ENCODE results near the gene DUSP8. TPM values are rescaled to one million over a fixed set of nuclear protein-coding genes. Genes with fewer than 3 reads are reported as not detected.
"Not testable (repeated sequence)": the region's sequence is repeated elsewhere in the genome, so short reads cannot be mapped to it uniquely, and the experiment has no call there.

Gene DUSP8
- total RNA-seq, 2 experiments from 2014 or later = 83.9 to 91.2 TPM

DNA sequence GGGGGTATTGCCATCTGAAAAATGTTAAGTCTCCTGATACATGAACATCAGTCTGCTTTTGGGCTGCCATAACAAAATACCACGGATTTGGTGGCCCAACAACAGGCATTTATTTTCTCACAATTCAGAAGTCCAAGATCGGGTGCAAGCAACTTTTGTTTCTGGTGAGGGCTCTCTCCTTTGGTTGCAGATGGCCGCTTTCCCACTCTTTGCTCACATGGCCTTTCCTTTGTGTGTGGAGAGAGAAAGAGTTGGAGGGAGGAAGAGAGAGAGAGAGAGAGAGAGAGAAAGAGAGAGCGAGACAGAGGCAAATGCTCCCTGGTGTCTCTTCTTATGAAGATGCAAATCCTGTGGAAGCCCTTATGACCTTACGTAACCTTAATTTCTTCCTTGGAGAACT, 28.6 kb upstream of the DUSP8 start:
- H3K36me3 ChIP-seq (ENCODE audit: insufficient read depth, low read length) = no peaks in the 10 kb centered on the region
- ATAC-seq (ENCODE audit: poor library complexity) (no peak), DNase-seq (no peak)
- intact Hi-C loops (cut with DNase I, micrococcal nuclease) = no loop called here
- no peak overlapping the region for H3K4me3 ChIP-seq (ENCODE audit: low read length)
- Mint-ChIP-seq H3K27me3 (peaks cover 51% of the 10 kb centered on the region), H3K36me3 (ENCODE audit: low read depth) (no peaks in the 10 kb centered on the region), H3K9me3 (no peaks in the 10 kb centered on the region), H3K4me3 (no peak overlapping the region), H3K4me1 (ENCODE audit: low read depth) (peaks cover 8% of the 10 kb centered on the region), H3K27ac (no peak overlapping the region)
- TF ChIP-seq, protein P1, sequence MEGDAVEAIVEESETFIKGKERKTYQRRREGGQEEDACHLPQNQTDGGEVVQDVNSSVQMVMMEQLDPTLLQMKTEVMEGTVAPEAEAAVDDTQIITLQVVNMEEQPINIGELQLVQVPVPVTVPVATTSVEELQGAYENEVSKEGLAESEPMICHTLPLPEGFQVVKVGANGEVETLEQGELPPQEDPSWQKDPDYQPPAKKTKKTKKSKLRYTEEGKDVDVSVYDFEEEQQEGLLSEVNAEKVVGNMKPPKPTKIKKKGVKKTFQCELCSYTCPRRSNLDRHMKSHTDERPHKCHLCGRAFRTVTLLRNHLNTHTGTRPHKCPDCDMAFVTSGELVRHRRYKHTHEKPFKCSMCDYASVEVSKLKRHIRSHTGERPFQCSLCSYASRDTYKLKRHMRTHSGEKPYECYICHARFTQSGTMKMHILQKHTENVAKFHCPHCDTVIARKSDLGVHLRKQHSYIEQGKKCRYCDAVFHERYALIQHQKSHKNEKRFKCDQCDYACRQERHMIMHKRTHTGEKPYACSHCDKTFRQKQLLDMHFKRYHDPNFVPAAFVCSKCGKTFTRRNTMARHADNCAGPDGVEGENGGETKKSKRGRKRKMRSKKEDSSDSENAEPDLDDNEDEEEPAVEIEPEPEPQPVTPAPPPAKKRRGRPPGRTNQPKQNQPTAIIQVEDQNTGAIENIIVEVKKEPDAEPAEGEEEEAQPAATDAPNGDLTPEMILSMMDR (IDR thresholded peaks at IDR 0.05) = no peak
- ChIA-PET POLR2A (no interaction called here), CTCF (no interaction called here)
- H3K27ac ChIP-seq (ENCODE audit: low read depth in 1 of 2, low read length in 2 of 2) = no peak overlapping the region
- H3K4me1 ChIP-seq (ENCODE audit: insufficient read depth, low read length) = peaks cover 9% of the 10 kb centered on the region
- H3K9me3 ChIP-seq (ENCODE audit: control insufficient read depth in 1 of 2, insufficient read depth in 1 of 2, low read length in 2 of 2) = no peaks in the 10 kb centered on the region
- peaks cover 4 to 13% of the 10 kb centered on the region in 2 experiments for H3K27me3 ChIP-seq (ENCODE audit: control insufficient read depth in 1 of 2, insufficient read depth in 2 of 2, low read length in 2 of 2)

DNA sequence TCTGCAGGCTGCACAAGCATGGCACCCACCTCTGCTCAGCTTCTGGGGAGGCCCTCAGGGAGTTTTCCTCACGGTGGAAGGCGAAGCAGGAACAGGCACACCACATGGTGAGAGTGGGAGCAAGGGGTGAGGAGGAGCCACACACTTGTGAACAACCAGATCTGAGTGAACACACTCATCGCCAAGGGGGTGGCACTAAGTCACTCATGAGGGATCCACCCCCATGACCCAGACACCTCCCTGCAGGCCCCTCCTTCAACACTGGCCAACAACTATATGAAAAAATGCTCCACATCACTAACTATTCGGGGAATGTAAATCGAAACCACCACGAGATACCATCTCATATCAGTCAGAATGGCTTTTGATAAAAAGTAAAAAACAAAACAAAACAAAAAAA, 26.7 kb upstream of the DUSP8 start:
- Mint-ChIP-seq H3K27me3 (peaks cover 60% of the 10 kb centered on the region), H3K9me3 (no peaks in the 10 kb centered on the region), H3K36me3 (ENCODE audit: low read depth) (no peaks in the 10 kb centered on the region), H3K27ac (no peak overlapping the region), H3K4me1 (ENCODE audit: low read depth) (peaks cover 13% of the 10 kb centered on the region), H3K4me3 (no peak overlapping the region)
- H3K4me1 ChIP-seq (ENCODE audit: insufficient read depth, low read length) = peaks cover 7% of the 10 kb centered on the region
- peak; percentile 26 for ATAC-seq (ENCODE audit: poor library complexity)
- H3K36me3 ChIP-seq (ENCODE audit: insufficient read depth, low read length) = no peaks in the 10 kb centered on the region
- peaks cover 4 to 10% of the 10 kb centered on the region in 2 experiments for H3K27me3 ChIP-seq (ENCODE audit: control insufficient read depth in 1 of 2, insufficient read depth in 2 of 2, low read length in 2 of 2)
- intact Hi-C loops (cut with DNase I, micrococcal nuclease) = no loop called here
- H3K27ac ChIP-seq (ENCODE audit: low read depth in 1 of 2, low read length in 2 of 2) = no peak overlapping the region
- CTCF ChIA-PET = no interaction called here
- POLR2A ChIA-PET = interaction anchor here (1.2 kb wide), 1 partner anchor 24 kb away, joined by 3 read pairs; no protein-coding TSS in a partner anchor
- DNase-seq = peak in 2 of 14 experiments; percentile 35 to 45
- no peak overlapping the region for H3K4me3 ChIP-seq (ENCODE audit: low read length)
- H3K9me3 ChIP-seq (ENCODE audit: control insufficient read depth in 1 of 2, insufficient read depth in 1 of 2, low read length in 2 of 2) = no peaks in the 10 kb centered on the region
- TF ChIP-seq, protein P1 (IDR thresholded peaks at IDR 0.05) = no peak

DNA sequence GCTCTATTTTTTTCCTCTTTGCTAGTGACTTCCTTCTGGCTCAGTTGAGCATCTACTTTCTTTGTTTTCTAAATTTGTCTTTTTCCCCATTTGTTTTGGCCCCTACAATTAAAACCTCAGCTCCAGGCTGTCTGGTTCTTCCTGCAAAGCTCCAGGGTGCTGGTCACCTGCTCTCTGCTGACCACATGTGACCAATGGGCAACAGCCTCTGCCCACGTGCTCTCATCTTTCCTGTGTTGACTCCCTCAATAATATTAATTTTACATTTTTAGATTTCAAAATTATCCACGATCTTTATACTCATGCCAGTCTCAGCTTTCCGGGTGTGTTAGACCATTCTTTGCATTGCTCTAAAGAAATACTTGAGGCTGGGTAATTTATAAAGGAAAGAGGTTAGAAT, 26.3 kb upstream of the DUSP8 start:
- H3K4me3 Mint-ChIP-seq; H3K36me3 ChIP-seq (ENCODE audit: insufficient read depth, low read length); H3K4me3 ChIP-seq (ENCODE audit: low read length); intact Hi-C loops (cut with DNase I, micrococcal nuclease); H3K27me3 ChIP-seq (ENCODE audit: control insufficient read depth in 1 of 2, insufficient read depth in 2 of 2, low read length in 2 of 2); H3K27ac Mint-ChIP-seq; H3K4me1 ChIP-seq (ENCODE audit: insufficient read depth, low read length); H3K27ac ChIP-seq (ENCODE audit: low read depth in 1 of 2, low read length in 2 of 2); CTCF ChIA-PET; H3K36me3 Mint-ChIP-seq (ENCODE audit: low read depth); DNase-seq; H3K9me3 ChIP-seq (ENCODE audit: control insufficient read depth in 1 of 2, insufficient read depth in 1 of 2, low read length in 2 of 2); H3K9me3 Mint-ChIP-seq; ATAC-seq (ENCODE audit: poor library complexity): not testable (repeated sequence)
- peaks cover 13% of the 10 kb centered on the region for H3K4me1 Mint-ChIP-seq (ENCODE audit: low read depth)
- POLR2A ChIA-PET = interaction anchor here (0.6 to 1.2 kb wide), 2 partner anchors 24 to 960 kb away, joined by 3 read pairs; no protein-coding TSS in a partner anchor
- peaks cover 63% of the 10 kb centered on the region for H3K27me3 Mint-ChIP-seq

DNA sequence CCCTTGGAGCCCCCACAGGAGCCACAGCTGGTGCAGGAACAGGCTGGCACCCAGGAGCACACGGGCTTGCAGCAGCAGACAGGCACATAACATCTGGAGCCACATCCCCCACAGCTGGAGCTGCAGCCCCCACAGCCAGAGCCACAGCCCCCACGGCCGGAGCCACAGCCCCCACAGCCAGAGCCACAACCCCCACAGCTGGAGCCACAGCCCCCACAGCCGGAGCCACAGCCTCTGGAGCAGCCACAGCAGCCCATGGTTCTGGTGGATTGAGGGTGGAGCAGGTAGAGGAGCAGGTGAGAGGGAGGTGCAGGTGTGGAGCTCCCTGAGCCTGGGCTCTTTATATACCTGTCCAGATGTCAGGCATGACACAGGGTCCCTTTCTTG, 25.9 kb upstream of the DUSP8 start, which contains the start of gene KRTAP5-2:
TSS of gene KRTAP5-2 (minus strand) at position 301 of the 387 bp plus-strand sequence. CDS start at position 257, 44 bp downstream.
- CTCF ChIA-PET = no interaction called here
- DNase-seq (no peak), ATAC-seq (ENCODE audit: poor library complexity) (no peak)
- TF ChIP-seq, protein P1 (IDR thresholded peaks at IDR 0.05) = no peak
- Mint-ChIP-seq H3K36me3 (ENCODE audit: low read depth) (no peaks in the 10 kb centered on the region), H3K27me3 (peaks cover 62% of the 10 kb centered on the region), H3K4me3 (no peak within 1 kb of the TSS), H3K9me3 (no peaks in the 10 kb centered on the region), H3K27ac (no peak within 1 kb of the TSS), H3K4me1 (ENCODE audit: low read depth) (peaks cover 13% of the 10 kb centered on the region)
- Histone ChIP-seq H3K4me1 (ENCODE audit: insufficient read depth, low read length) (peaks cover 7% of the 10 kb centered on the region), H3K27ac (ENCODE audit: low read depth in 1 of 2, low read length in 2 of 2) (no peak within 1 kb of the TSS), H3K27me3 (ENCODE audit: control insufficient read depth in 1 of 2, insufficient read depth in 2 of 2, low read length in 2 of 2) (peaks cover 4 to 10% of the 10 kb centered on the region in 2 experiments), H3K9me3 (ENCODE audit: control insufficient read depth in 1 of 2, insufficient read depth in 1 of 2, low read length in 2 of 2) (no peaks in the 10 kb centered on the region), H3K4me3 (ENCODE audit: low read length) (no peak within 1 kb of the TSS), H3K36me3 (ENCODE audit: insufficient read depth, low read length) (no peaks in the 10 kb centered on the region)
- POLR2A ChIA-PET = interaction anchor here (0.6 to 1.2 kb wide), 3 partner anchors 9 to 961 kb away, joined by 3 read pairs; no protein-coding TSS in a partner anchor
- intact Hi-C loops (cut with DNase I, micrococcal nuclease) = no loop called here
